SKM-1 (cell line): ENCODE data around the gene ACADVL.
"Not testable (repeated sequence)": the region's sequence is repeated elsewhere in the genome, so short reads cannot be mapped to it uniquely, and the experiment has no call there.

Source experiments
- DNase-seq: peaks from one replicate; lab custom pipeline; 2025; ENCODE audit not compliant: unreplicated experiment; lab: John Stamatoyannopoulos, UW

The ACADVL gene

GRCh38 chr17:7219812-7220592 lies at the start of gene ACADVL, which contains the start of gene DLG4:
Gene ACADVL (plus strand): TSS chr17:7219938. CDS start chr17:7219985, 47 bp downstream.
Gene DLG4 (minus strand): TSS chr17:7219836.
- DNase-seq, result peak; percentile 1

- DNase-seq, result not testable (repeated sequence)
These were observed 47.1 kb upstream of the ACADVL start for GRCh38 chr17:7172522-7173191.

- DNase-seq, result no peak
These were observed 45.8 kb upstream of the ACADVL start for GRCh38 chr17:7173687-7174602.

GRCh38 chr17:7174603-7175326 lies 45.0 kb upstream of the ACADVL start:
- no peak for DNase-seq

- no peak for DNase-seq
These were observed 44.4 kb upstream of the ACADVL start for GRCh38 chr17:7175330-7175733.

- no peak for DNase-seq
These were observed 43.5 kb upstream of the ACADVL start for GRCh38 chr17:7176107-7176840.

- no peak for DNase-seq
These were observed 42.9 kb upstream of the ACADVL start for GRCh38 chr17:7176841-7177190.

- DNase-seq, result no peak
These were observed 42.4 kb upstream of the ACADVL start for GRCh38 chr17:7177191-7177953.

GRCh38 chr17:7177954-7178477 lies 41.7 kb upstream of the ACADVL start:
- no peak for DNase-seq

GRCh38 chr17:7178973-7179316 lies 40.8 kb upstream of the ACADVL start:
- DNase-seq, result no peak

- DNase-seq, result no peak
These were observed 40.2 kb upstream of the ACADVL start, which contains the start of gene ASGR1 for GRCh38 chr17:7179317-7180254. Gene ASGR1 (minus strand): TSS chr17:7179370. CDS start chr17:7178563, 807 bp downstream.

GRCh38 chr17:7182101-7182500 lies 37.6 kb upstream of the ACADVL start:
- DNase-seq, result not testable (repeated sequence)

GRCh38 chr17:7183433-7184090 lies 36.2 kb upstream of the ACADVL start:
- DNase-seq, result no peak

- no peak for DNase-seq
These were observed 35.6 kb upstream of the ACADVL start for GRCh38 chr17:7184091-7184488.

GRCh38 chr17:7184647-7185046 lies 35.1 kb upstream of the ACADVL start:
- no peak for DNase-seq

GRCh38 chr17:7186241-7186640 lies 33.5 kb upstream of the ACADVL start:
- DNase-seq, result no peak

GRCh38 chr17:7190276-7190917 lies 29.3 kb upstream of the ACADVL start:
- no peak for DNase-seq
